ENCODE measurements around the gene VENTX.

GRCh38 chr10:133243593-133243992 is 5.9 kb downstream of the VENTX start:
- no peak for TF ChIP-seq JUND (IDR thresholded peaks at IDR 0.05)
- TF ChIP-seq SIN3A (IDR thresholded peaks at IDR 0.05; ENCODE audit: low read depth): no peak
- TF ChIP-seq, protein P1, sequence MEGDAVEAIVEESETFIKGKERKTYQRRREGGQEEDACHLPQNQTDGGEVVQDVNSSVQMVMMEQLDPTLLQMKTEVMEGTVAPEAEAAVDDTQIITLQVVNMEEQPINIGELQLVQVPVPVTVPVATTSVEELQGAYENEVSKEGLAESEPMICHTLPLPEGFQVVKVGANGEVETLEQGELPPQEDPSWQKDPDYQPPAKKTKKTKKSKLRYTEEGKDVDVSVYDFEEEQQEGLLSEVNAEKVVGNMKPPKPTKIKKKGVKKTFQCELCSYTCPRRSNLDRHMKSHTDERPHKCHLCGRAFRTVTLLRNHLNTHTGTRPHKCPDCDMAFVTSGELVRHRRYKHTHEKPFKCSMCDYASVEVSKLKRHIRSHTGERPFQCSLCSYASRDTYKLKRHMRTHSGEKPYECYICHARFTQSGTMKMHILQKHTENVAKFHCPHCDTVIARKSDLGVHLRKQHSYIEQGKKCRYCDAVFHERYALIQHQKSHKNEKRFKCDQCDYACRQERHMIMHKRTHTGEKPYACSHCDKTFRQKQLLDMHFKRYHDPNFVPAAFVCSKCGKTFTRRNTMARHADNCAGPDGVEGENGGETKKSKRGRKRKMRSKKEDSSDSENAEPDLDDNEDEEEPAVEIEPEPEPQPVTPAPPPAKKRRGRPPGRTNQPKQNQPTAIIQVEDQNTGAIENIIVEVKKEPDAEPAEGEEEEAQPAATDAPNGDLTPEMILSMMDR (IDR thresholded peaks at IDR 0.05 in 2 of 3, conservative IDR thresholded peaks at IDR 0.05 in 1 of 3; ENCODE audit: borderline replicate concordance in 1 of 3, insufficient read depth in 1 of 3, low read depth in 2 of 3, low read length in 2 of 3): no peak
- no peak for TF ChIP-seq POLR2AphosphoS5 (IDR thresholded peaks at IDR 0.05; ENCODE audit: low read depth, low read length)
- no peak for TF ChIP-seq TCF7L2 (IDR thresholded peaks at IDR 0.05; ENCODE audit: borderline replicate concordance, extremely low read depth, insufficient read depth, insufficient read length)
- TF ChIP-seq CEBPB (IDR thresholded peaks at IDR 0.05; ENCODE audit: low read depth): no peak
- TF ChIP-seq, protein P2, sequence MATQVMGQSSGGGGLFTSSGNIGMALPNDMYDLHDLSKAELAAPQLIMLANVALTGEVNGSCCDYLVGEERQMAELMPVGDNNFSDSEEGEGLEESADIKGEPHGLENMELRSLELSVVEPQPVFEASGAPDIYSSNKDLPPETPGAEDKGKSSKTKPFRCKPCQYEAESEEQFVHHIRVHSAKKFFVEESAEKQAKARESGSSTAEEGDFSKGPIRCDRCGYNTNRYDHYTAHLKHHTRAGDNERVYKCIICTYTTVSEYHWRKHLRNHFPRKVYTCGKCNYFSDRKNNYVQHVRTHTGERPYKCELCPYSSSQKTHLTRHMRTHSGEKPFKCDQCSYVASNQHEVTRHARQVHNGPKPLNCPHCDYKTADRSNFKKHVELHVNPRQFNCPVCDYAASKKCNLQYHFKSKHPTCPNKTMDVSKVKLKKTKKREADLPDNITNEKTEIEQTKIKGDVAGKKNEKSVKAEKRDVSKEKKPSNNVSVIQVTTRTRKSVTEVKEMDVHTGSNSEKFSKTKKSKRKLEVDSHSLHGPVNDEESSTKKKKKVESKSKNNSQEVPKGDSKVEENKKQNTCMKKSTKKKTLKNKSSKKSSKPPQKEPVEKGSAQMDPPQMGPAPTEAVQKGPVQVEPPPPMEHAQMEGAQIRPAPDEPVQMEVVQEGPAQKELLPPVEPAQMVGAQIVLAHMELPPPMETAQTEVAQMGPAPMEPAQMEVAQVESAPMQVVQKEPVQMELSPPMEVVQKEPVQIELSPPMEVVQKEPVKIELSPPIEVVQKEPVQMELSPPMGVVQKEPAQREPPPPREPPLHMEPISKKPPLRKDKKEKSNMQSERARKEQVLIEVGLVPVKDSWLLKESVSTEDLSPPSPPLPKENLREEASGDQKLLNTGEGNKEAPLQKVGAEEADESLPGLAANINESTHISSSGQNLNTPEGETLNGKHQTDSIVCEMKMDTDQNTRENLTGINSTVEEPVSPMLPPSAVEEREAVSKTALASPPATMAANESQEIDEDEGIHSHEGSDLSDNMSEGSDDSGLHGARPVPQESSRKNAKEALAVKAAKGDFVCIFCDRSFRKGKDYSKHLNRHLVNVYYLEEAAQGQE (IDR thresholded peaks at IDR 0.05; ENCODE audit: low read depth): no peak

Data from HCT116 (cell line).